ENCODE results near the gene CACNA1H.

DNA sequence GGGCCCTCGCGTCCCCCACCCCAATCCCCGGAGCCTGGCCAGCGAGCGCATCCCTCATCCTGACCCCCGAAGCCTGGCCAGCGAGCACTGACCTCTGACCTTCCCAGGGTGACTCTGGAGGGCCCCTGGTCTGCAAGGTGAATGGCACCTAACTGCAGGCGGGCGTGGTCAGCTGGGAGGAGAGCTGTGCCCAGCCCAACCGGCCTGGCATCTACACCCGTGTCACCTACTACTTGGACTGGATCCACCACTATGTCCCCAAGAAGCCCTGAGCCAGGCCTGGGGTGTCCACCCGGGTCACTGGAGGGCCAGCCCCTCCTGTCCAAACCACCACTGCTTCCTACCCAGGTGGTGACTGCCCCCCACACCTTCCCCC is 105.3 kb downstream of the CACNA1H start:
- TF ChIP-seq POLR2A (IDR thresholded peaks at IDR 0.05; ENCODE audit: low read depth, low read length) (no peak), TAF1 (IDR thresholded peaks at IDR 0.05; ENCODE audit: borderline replicate concordance, low read depth, low read length) (no peak)
